H1 (cell line): ENCODE data around the gene RNF212B. TPM values are rescaled to one million over a fixed set of nuclear protein-coding genes. Genes with fewer than 3 reads are reported as not detected.

ENCODE experiments used
- CTCF ChIA-PET: fragments of 300-600 bp; sonication (Branson Sonifier 250); formaldehyde crosslinking; loops from one replicate; lab custom pipeline; 2021; ENCODE audit not compliant: partially characterized antibody; lab: Charles Lee
- POLR2A ChIA-PET: fragments of 300-600 bp; sonication (Branson Sonifier 250); formaldehyde crosslinking; loops from one replicate; lab custom pipeline; 2021; ENCODE audit warnings: inconsistent platforms; ENCODE audit not compliant: partially characterized antibody; lab: Charles Lee
- DNase-seq, 2 experiments: peaks; one replicate each; pipeline versions ENCODE4 v3.0.0 to v3.0.0-alpha.2; 2010 to 2022; ENCODE audit warnings: low spot score in 2 of 2, low read depth in 1 of 2, mixed read lengths in 1 of 2
- FAIRE-seq: peaks from 2 replicates; lab custom pipeline; 2011; peaks lifted over from hg19 to GRCh38; lab: Jason Lieb, UNC
- H2AFZ ChIP-seq: 2 replicates; pipeline ENCODE4 v1.8.1; 2012; ENCODE audit warnings: low read length, inconsistent platforms
- H2AK5ac ChIP-seq: 2 replicates; pipeline ENCODE4 v1.6.1; 2013; ENCODE audit warnings: low read depth, low read length
- H2BK120ac ChIP-seq: replicated peaks from 2 replicates; pipeline ENCODE3; 2013; ENCODE audit warnings: low read depth, low read length, inconsistent platforms
- H2BK12ac ChIP-seq: 2 replicates; pipeline ENCODE4 v1.6.1; 2013; ENCODE audit warnings: low read depth, low read length
- H2BK15ac ChIP-seq: 2 replicates; pipeline ENCODE4 v1.6.1; 2013; ENCODE audit warnings: low read length
- H2BK20ac ChIP-seq: 2 replicates; pipeline ENCODE4 v1.6.1; 2013; ENCODE audit warnings: low read length
- H2BK5ac ChIP-seq: 2 replicates; pipeline ENCODE4 v1.6.1; 2013; ENCODE audit warnings: low read depth, low read length
- H3K14ac ChIP-seq: 2 replicates; pipeline ENCODE4 v1.6.1; 2013; ENCODE audit warnings: inconsistent platforms; ENCODE audit not compliant: insufficient read length
- H3K18ac ChIP-seq: 2 replicates; pipeline ENCODE4 v1.6.1; 2013; ENCODE audit warnings: low read length; ENCODE audit errors: extremely low read depth
- H3K23ac ChIP-seq: 2 replicates; pipeline ENCODE4 v1.6.1; 2013; ENCODE audit warnings: inconsistent platforms; ENCODE audit not compliant: insufficient read length
- H3K23me2 ChIP-seq: 2 replicates; pipeline ENCODE4 v1.6.1; 2013; ENCODE audit warnings: low read depth, low read length
- H3K27ac ChIP-seq: 2 replicates; pipeline ENCODE4 v1.6.1; 2011; ENCODE audit warnings: low read depth, low read length, inconsistent platforms
- H3K27me3 ChIP-seq, 4 experiments: replicated peaks in 1 of 4; 1 replicate in 1 of 4; 2 replicates in 3 of 4; pipeline versions ENCODE4 v1.6.1 to v1.8.1; 2011 to 2013; ENCODE audit warnings: low read length in 3 of 4, mild to moderate bottlenecking in 3 of 4, inconsistent platforms in 2 of 4, mixed read lengths in 2 of 4, moderate library complexity in 1 of 4; ENCODE audit not compliant: control insufficient read depth in 3 of 4, insufficient read depth in 3 of 4; ENCODE audit errors: extremely low read depth in 1 of 4
- H3K36me3 ChIP-seq, 4 experiments: 2 replicates each; pipeline versions ENCODE4 v1.6.1 to v1.8.1; 2011 to 2013; ENCODE audit warnings: mild to moderate bottlenecking in 4 of 4, low read length in 3 of 4, moderate library complexity in 2 of 4, control low read depth in 1 of 4, inconsistent platforms in 1 of 4; ENCODE audit not compliant: insufficient read depth in 4 of 4, control insufficient read depth in 2 of 4
- H3K4ac ChIP-seq: replicated peaks from 2 replicates; pipeline ENCODE3; 2013; ENCODE audit warnings: low read length, low read depth, mixed read lengths, inconsistent platforms; ENCODE audit not compliant: insufficient read length
- H3K4me1 ChIP-seq, 4 experiments: replicated peaks in 1 of 4; 1 replicate in 1 of 4; 2 replicates in 3 of 4; pipeline versions ENCODE4 v1.6.1 to v1.8.1; 2011 to 2013; ENCODE audit warnings: low read length in 3 of 4, inconsistent platforms in 2 of 4, mixed read lengths in 1 of 4; ENCODE audit not compliant: insufficient read depth in 4 of 4, control insufficient read depth in 3 of 4
- H3K4me2 ChIP-seq, 2 experiments: 2 replicates each; pipeline versions ENCODE4 v1.6.1 to v1.8.1; 2011 to 2013; ENCODE audit warnings: low read depth in 2 of 2, low read length in 2 of 2, control low read depth in 1 of 2, inconsistent platforms in 1 of 2, mild to moderate bottlenecking in 1 of 2; ENCODE audit not compliant: insufficient read depth in 1 of 2
- H3K4me3 ChIP-seq, 4 experiments: fragments of 200-600, 300-600 bp in 1 of 4; sonication (generic), shearing (Covaris generic), sonication (Bioruptor Twin) in 1 of 4; 2 replicates each; pipeline versions ENCODE4 v1.5.1 to v1.8.1; 2011 to 2016; ENCODE audit warnings: low read length in 4 of 4, low read depth in 3 of 4, control low read depth in 2 of 4, inconsistent platforms in 2 of 4, mild to moderate bottlenecking in 2 of 4, mixed read lengths in 1 of 4, moderate library complexity in 1 of 4; ENCODE audit not compliant: insufficient read depth in 2 of 4; ENCODE audit errors: extremely low read depth in 1 of 4
- H3K56ac ChIP-seq: replicated peaks from 2 replicates; pipeline ENCODE3; 2013; ENCODE audit warnings: low read depth, mild to moderate bottlenecking, mixed read lengths, low read length, inconsistent platforms; ENCODE audit not compliant: insufficient read length
- H3K79me1 ChIP-seq: 2 replicates; pipeline ENCODE4 v1.6.1; 2013; ENCODE audit warnings: low read depth, low read length, control low read depth
- H3K79me2 ChIP-seq, 2 experiments: 2 replicates each; pipeline versions ENCODE4 v1.6.1 to v1.8.1; 2012 to 2013; ENCODE audit warnings: low read length in 2 of 2, mild to moderate bottlenecking in 2 of 2, inconsistent platforms in 1 of 2; ENCODE audit not compliant: insufficient read depth in 2 of 2, control insufficient read depth in 1 of 2
- H3K9ac ChIP-seq, 4 experiments: replicated peaks in 1 of 4; 1 replicate in 1 of 4; 2 replicates in 3 of 4; pipeline versions ENCODE4 v1.6.1 to v1.8.1; 2011 to 2013; ENCODE audit warnings: low read depth in 3 of 4, low read length in 3 of 4, control low read depth in 2 of 4, mild to moderate bottlenecking in 2 of 4, moderate library complexity in 2 of 4, inconsistent platforms in 1 of 4; ENCODE audit errors: extremely low read depth in 1 of 4
- H3K9me3 ChIP-seq, 2 experiments: 2 replicates each; pipeline versions ENCODE4 v1.6.1 to v1.8.1; 2012 to 2013; ENCODE audit warnings: mild to moderate bottlenecking in 2 of 2, moderate library complexity in 2 of 2, control low read depth in 1 of 2, inconsistent platforms in 1 of 2, low read depth in 1 of 2, low read length in 1 of 2, mixed read lengths in 1 of 2; ENCODE audit not compliant: insufficient read depth in 2 of 2
- H4K20me1 ChIP-seq, 2 experiments: replicated peaks in 1 of 2; 2 replicates each; pipeline versions ENCODE3 to v1.8.1; 2011 to 2013; ENCODE audit warnings: inconsistent platforms in 2 of 2, low read length in 2 of 2, mild to moderate bottlenecking in 1 of 2; ENCODE audit not compliant: insufficient read depth in 2 of 2, control insufficient read depth in 1 of 2
- H4K5ac ChIP-seq: 2 replicates; pipeline ENCODE4 v1.6.1; 2013; ENCODE audit warnings: low read length, low read depth, mixed read lengths, inconsistent platforms; ENCODE audit not compliant: insufficient read length
- H4K8ac ChIP-seq: 2 replicates; pipeline ENCODE4 v1.8.0; 2013; ENCODE audit warnings: mild to moderate bottlenecking, moderate library complexity, low read length, inconsistent platforms; ENCODE audit not compliant: insufficient read depth; ENCODE audit errors: extremely low read depth
- H4K91ac ChIP-seq: replicated peaks from 2 replicates; pipeline ENCODE3; 2013; ENCODE audit warnings: low read length, mixed read lengths, inconsistent platforms; ENCODE audit not compliant: insufficient read length
- POLR2A ChIP-seq, 2 experiments: IDR thresholded peaks; 1 replicate in 1 of 2; 2 replicates in 1 of 2; pipeline ENCODE4 v1.6.1; 2011; ENCODE audit warnings: low read depth in 2 of 2, low read length in 2 of 2, mild to moderate bottlenecking in 2 of 2; ENCODE audit errors: control extremely low read depth in 1 of 2
- WGBS, 2 experiments: shearing (Covaris generic) in 1 of 2; methylation state at CpG; one replicate each; pipeline versions ENCODE4 v1.1.6 to v1.1.7; 2013 to 2015; ENCODE audit warnings: low lambda C conversion rate in 2 of 2, mixed read lengths in 2 of 2, inconsistent platforms in 1 of 2, low coverage in 1 of 2, missing lambda C conversion rate in 1 of 2; ENCODE audit not compliant: insufficient replicate concordance in 2 of 2, insufficient coverage in 1 of 2, insufficient read length in 1 of 2; ENCODE audit errors: extremely low coverage in 1 of 2, missing lambda C conversion rate in 1 of 2; 5-methylcytosine and 5-hydroxymethylcytosine counted together
- polyA plus RNA-seq, 7 experiments: library from polyadenylated mRNA; depleted of rRNA in 3 of 7; stranded (reverse) in 5 of 7; unstranded in 2 of 7; fragments of >200 nt in 5 of 7; fragments of 200-250 nt in 2 of 7; gene quantifications; 1 replicate in 5 of 7; 2 replicates in 1 of 7; 4 replicates in 1 of 7; pipeline versions ENCODE4 v1.2.1 to v1.2.3, GENCODE V29; 2011 to 2013; ENCODE audit warnings: missing spikeins in 2 of 7, mixed read lengths in 2 of 7
- total RNA-seq: library from RNA; stranded (reverse); fragmentation: NEBNext Ultra II Directional; extraction: Animal tissue kit (Norgen Biotek cat#: 25700); gene quantifications from 2 replicates; pipeline ENCODE4 v1.2.1, GENCODE V29; 2021

RNF212B gene
- total and polyA plus RNA-seq, 2 of the 8 experiments (the other 6 are each of a cell fraction or from before 2014, with no cell fraction given), result 0.95 to 1.2 TPM

GRCh38 chr14:23242076-23242475 is 4.3 kb downstream of the RNF212B start:
- Histone ChIP-seq H3K27ac (no peak overlapping the region), H2BK20ac (no peak overlapping the region), H4K20me1 (no peaks in the 10 kb centered on the region), H4K8ac (no peak overlapping the region), H3K23me2 (no peaks in the 10 kb centered on the region), H3K9ac (no peak overlapping the region), H3K56ac (no peak overlapping the region), H2BK12ac (no peak overlapping the region), H2BK120ac (no peak overlapping the region), H2AK5ac (no peak overlapping the region), H3K4me1 (no peaks in the 10 kb centered on the region; a peak in 1 of 7 replicates), H3K14ac (no peak overlapping the region), H3K79me2 (no peaks in the 10 kb centered on the region)
- no peak for FAIRE-seq
- CTCF ChIA-PET, result interaction anchor here (0.8 to 3.0 kb wide), 3 partner anchors 56 to 186 kb away, joined by 3 to 11 read pairs (median 3); no protein-coding TSS in a partner anchor
- no peak for TF ChIP-seq POLR2A (IDR thresholded peaks at IDR 0.05; ENCODE audit: control extremely low read depth in 1 of 2, low read depth in 2 of 2, low read length in 2 of 2)
- TF ChIP-seq, all 59 proteins: peak for 0
- H3K9me3 ChIP-seq, result no peaks in the 10 kb centered on the region
- POLR2A ChIA-PET, result interaction anchor here (1.0 to 1.9 kb wide), 2 partner anchors 35 to 150 kb away, joined by 3 to 7 read pairs; no protein-coding TSS in a partner anchor
- no peak overlapping the region for H4K91ac ChIP-seq
- H3K4ac ChIP-seq, result no peak overlapping the region
- WGBS, 2 experiments, result 95% methylated on average over 2 of the region's 3 CpGs; no CpG with 5 or more reads in 1 of the 2 experiments
- no peak overlapping the region for H2AFZ ChIP-seq
- no peak for DNase-seq
- H3K4me3 ChIP-seq, result no peak overlapping the region
- H3K36me3 ChIP-seq, result no peaks in the 10 kb centered on the region
- no peak overlapping the region for H4K5ac ChIP-seq
- H3K18ac ChIP-seq, result no peak overlapping the region
- no peaks in the 10 kb centered on the region for H3K79me1 ChIP-seq
- no peak overlapping the region for H2BK5ac ChIP-seq
- H3K27me3 ChIP-seq, result no peaks in the 10 kb centered on the region
- H3K4me2 ChIP-seq, result no peak overlapping the region
- H3K23ac ChIP-seq, result no peak overlapping the region
- H2BK15ac ChIP-seq, result no peak overlapping the region
